MV-4-11 (cell line): Measurements from ENCODE around the gene C19orf25.
A peak's percentile ranks its signal among the peaks of the same experiment; 100 is the strongest.

ENCODE experiments used
- DNase-seq: peaks from one replicate; lab custom pipeline; 2025; lab: John Stamatoyannopoulos, UW

Gene C19orf25

DNA sequence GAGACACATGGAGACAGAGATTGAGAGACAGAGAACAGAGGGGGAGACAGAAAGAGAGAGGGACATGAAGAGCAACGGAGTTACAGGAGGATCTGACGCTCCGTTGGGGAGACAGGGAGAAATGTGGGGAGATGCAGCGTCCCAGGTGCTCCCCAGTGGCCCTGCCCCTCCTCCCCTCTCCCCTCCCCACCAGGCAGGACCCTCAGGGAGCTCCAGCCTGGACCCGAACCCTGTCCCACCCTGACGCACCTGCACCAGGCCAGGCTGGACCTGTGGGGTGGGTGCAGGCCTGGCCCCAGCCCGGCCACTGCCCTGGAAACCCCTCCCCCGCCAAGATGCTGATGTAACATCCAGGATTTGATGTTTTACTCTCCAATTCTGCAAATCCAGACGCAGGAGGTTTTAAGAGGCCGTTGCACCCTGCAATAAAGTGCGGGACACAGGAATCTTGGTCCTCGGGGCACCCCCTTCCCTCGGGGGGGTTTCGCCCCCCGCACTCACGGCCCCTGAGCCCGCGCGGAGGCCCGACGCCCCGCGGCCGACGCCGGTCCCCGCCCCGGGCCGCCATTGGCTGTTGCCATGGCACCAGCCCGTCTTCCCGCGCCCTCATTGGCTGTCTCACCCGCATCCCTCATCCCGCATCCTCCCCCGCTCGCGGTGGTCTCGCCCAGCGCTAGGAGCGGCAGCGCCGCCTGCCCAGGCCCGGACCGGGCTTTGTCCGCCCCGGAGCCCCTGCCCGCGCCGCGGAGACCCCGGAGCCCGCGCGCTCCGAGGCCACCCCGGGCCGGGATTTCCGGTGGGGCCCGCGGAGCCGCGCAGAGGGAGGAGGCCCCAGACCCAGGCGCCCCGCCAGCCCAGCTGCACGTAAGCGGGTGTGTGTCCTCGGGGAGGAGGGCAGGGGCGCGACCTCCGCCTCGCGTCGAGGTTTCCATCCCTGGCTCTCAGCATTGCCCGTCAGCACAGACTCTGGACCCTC, 29.3 kb downstream of the C19orf25 start, which contains the start of gene APC2:
TSS of gene APC2 (plus strand) at position 655 of the 976 bp plus-strand sequence. CDS start 2,881 bp downstream, outside the sequence.
- DNase-seq = no peak

DNA sequence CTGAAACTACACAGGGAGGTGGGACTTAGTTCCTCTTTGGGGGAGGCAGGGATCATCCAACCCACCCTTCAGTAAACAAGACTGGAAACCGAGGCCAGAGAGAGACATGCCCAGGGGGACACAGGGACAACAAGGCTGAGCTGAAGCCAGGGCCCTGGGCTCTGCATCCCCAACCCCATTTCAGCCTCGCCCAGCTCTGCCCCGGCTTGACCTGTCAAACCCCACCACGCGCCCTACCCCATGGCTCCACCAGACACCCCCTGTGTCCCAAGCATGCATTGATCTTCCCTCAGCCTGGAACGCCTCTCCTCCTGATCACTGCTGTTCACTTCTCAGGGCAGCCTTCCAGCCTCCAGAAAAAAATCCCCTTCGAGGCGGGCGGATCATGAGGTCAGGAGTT, 31.1 kb downstream of the C19orf25 start:
- DNase-seq = no peak

DNA sequence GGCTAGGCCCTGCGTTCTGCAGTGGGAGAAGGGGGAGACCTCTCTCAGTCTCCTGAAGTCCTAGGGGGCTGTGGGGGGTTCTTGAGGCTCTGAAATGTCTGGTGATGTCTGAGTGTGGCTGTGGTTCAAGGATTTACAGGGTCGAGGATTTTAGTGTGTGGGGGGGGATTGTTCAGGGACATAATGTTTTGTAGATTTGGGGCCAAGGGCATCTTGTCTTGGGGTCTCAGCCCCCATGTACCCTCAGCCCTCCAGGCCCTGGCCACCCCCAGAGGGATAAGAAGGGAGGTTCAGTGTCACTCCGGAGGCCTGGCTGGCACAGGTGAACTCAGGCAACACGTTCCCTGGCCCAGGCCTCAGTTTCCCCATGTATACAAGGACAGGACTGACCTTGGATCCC, 31.5 kb downstream of the C19orf25 start:
- DNase-seq = no peak

DNA sequence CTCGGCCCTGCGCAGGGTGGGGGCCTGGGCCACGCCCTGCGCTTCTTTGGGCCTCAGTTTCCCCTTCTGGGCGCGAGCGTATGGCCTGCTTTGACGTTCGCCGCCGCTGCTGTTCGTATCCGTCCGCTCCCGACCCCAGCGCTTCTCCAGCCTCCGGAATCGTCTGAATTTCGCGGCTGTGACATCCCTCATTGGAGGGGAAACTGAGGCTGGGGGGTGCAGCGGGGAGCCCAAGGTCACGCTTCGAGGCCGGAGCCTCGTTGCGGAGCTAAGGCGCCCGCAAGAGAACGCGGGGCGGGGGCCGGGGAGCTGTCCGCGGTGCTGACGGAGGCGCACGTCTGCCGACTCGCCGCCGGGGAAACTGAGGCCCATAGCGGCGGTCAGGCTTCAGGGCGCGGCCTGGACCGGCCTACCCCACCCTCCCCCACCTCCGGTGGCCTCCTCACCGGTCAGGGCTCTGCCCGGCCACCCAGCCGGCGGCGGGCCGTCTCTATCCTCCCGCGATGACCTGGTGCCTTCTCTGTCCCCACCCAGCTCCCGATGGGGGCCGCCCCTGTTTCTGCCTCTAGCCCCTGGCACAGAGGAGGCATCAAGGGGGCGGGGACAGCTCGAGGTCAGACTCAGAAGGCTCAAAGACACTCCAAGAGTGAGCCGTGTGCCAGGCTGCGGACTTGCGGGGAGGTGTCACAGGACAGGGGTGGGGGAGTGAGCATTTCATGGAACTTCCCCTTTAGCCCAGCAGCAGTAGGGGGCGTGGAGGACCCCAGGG, 32.1 kb downstream of the C19orf25 start:
- no peak for DNase-seq

DNA sequence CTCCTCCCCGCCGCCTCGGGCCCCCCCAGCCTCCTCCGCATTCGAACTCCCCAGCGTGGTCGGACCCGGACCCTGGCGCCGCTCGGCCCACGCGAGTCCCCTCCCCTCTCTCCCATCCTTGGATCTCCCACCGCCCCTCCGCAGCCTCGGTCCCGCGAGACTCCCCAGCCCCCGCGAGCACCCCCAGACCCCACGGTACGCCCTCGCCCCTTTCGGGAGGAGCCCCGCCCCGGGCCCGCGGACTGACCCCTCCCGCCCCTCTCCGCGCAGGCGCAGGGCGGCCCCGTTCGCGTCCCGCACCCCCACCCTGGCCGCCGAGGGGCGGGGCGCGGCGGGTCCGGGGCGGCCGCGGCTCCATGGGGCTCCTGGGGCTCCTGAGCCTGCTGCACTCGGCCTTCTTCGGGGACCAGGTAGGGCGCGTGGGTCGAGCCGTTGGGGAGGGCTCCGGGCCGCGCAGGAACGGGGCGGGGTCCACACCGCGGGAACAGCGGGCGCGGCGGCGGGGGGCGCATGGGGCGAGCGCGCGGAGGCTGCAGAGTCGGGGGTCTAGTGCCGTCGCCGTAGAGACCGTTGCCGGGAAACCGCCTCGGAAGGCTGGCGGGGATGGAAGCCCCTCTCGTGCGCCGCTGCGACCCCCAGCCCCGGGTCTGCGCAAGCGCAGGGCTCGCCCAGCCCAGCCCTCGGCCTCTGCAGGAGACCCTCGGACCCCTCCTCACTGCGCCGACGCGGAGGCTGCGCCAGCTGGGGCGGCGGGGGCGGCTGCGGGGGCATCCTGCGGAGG, 32.9 kb downstream of the C19orf25 start:
- DNase-seq = no peak

DNA sequence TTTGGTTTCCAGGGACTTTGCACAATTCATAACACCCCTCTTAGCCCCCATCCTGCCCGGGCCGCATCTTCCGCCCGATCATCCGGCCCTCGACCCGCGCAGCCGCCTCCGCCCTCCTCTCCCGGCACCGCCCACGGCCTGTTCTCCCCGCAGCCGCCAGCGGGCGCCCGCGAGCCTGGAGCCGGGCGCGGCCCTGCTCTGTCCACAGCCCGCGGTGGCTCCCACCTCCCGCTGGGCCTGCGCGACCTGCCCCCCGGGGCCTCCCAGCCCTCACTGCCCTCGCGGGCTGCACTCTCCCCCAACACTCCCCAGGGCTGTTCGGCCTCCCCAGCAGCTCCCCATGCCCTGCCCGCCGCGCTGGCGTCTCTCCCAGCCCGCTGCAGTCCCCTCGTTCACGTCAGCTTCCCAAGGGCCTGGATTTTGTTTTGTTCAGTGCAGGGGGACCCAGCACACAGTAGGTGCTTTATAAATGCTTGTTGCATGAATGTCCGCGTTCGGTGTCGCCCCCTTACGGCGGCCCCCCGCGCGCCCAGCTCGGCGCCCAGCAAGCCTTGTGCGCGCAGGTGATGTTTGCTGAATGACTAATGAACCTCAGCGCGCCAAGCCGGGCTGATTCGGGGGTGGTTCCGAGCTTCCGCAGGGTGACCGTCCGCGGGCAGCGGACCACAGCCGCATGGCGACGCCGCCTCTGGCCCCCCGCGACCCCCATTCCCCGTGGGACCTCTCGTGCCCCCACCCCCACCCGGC, 33.7 kb downstream of the C19orf25 start:
- peak; percentile 55 for DNase-seq

DNA sequence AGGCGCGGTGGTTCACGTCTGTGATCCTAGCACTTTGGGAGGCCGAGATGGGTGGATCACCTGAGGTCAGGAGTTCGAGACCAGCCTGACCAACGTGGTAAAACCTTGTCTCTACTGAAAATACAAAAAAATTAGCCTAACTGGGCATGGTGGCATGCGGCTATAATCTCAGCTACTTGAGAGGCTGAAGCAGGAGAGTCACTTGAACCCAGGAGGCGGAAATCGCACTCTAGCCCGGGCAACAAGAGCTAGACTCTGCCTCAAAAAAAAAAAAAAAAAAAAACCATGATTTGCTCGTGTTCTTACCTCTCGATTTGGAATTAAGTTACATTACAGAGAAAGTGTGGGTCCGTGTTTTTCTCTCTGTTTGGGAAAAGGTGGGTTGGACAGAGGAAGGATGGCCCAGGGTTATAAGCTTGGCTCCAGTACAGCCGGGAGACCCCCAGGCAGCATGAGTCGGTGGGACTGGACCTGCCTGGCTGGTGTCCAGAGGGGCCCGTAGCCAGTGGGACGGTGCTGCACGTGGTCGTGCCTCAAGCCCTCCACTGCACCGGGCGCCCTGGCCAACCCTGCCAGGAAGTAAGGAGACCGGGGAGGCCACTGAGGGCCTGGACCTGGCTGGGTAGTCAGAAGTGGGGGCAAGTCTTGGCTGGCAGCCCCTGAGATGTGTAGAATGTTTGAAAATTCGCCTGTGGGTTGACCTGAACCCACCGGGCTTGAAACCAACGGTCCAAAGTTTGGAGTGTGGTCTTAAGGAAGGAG, 37.2 kb downstream of the C19orf25 start:
- DNase-seq = no peak

DNA sequence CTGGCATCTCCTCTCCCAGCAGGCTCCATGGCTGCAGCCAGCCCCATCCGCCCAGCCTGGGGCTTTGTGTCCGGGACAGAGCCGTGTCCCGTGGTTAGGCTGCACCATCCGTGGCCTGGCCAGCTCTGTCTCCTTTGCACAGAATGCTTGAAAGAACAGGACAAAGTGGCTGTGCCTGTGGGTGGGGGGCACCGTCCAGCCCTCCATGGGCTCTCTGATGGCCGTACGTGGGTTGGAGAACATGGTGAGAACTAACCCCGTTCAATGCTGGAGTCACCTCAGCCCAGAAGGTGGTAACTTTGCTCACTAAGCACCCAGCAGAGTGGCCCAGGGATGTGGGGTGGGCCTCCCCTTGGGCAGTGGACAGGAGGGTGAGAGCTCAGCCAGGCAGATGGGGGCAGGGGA, 38.0 kb downstream of the C19orf25 start:
- no peak for DNase-seq

DNA sequence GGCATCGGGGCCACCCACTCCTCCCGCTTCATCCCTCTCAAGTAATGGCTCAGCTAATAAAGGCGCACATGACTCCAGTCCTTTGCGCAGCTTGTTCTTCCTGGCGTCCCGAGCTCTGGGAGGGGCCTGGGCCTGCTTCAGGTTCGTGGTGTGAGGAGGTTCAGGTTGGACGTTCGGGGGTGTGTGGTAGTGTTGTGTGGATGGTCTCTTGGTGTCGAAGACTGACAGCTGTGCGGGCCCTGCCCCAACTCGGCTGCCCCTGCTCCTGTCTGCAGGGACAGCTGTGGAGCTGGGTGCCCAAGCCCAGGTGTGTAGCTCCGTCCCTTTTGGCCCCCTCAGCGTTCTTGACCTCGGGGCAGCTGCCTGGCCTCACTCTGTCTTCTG, 38.6 kb downstream of the C19orf25 start:
- DNase-seq = no peak

DNA sequence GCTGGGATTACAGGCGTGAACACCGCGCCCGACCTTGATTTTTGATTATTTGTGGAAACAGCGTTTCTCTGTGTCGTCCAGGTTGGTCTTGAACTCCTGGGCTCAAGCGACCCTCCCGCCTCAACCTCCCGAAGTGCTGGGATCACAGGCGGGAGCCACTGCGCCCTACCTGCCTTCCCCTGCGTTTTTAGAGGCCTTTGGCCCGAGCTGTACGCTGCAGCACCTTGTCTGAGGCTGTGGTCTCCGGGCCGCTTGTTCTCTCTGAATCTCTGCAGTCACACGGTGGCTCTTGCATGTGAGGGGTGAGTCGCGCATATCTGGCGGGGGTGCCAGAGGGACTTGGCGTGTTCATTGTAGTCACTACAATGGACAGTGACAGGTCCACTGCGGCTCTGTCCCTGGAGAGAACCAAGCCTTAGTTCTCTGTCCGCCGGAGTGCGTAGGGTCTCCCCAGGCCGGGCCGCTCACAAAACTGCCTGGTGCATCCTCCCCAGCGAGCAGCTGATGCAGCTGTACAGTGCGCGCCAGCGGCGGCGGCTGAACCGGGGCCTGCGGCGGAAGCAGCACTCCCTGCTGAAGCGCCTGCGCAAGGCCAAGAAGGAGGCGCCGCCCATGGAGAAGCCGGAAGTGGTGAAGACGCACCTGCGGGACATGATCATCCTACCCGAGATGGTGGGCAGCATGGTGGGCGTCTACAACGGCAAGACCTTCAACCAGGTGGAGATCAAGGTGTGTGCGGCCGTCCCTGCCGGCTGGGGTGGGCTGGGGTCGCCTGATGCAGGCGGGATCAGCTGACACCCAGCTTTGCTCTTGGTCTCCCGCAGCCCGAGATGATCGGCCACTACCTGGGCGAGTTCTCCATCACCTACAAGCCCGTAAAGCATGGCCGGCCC, 39.2 kb downstream of the C19orf25 start:
- DNase-seq = peak; percentile 33

DNA sequence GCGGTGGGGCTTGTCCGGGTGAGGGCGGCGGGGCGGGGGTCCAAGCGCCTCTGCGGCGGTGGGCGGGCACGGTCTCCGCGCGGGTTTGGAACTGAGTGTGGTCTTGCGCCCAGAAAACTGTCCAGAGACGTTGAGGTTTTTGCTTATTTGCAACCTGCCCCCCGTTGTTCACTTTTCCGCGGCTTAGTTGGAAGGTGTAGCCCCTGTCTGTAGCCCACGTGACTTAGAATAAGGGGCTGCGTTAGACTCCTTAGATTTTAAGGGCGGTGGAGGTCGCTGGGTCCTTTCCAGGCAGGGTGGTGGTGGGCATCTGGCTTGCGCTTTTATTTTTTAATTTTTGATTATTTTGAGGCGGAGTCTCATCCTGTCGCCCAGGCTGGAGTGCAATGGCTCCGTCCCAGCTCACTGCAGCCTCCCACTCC, 40.1 kb downstream of the C19orf25 start:
- DNase-seq = no peak

DNA sequence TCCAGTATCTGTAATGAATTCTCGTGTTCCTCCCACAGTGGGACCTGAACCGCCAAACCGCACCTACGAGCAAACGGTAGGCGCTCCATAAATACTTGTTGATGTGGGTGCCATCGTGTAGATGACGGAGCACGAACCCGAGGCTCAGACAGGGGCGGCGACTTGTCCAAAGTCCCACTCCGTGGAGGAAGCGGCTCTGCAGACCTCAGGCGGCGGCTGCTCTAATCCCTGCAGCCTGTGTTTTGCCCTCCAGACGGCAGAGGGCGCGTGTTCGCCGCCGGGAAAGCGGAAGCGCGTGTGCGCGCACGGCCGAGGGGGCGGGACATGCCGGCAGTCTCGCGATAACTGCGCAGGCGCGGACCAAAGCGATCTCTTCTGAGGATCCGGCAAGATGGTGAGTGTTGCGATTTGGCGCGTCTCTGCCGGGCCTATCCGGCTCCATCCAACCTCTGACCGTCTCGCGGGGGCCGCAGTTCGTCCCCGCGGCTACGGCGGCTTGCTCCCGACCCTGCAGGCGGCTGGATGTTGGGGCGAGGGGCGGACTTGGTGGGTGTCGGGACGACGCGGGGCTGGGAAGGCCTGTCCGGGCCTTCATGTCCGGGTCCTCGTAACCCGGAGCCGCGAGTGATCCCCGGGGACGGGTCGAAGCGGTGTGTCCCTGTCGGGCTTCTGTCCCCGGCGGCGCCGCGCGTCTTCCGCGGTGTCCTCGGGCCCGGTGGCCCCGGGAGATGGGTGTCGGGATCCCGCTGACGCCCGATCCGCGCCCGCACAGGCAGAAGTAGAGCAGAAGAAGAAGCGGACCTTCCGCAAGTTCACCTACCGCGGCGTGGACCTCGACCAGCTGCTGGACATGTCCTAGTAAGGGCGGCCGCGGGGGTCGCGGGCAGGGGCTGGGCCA, 40.7 kb downstream of the C19orf25 start, which contains the start of gene RPS15:
TSS of gene RPS15 (plus strand) at position 362 of the 898 bp plus-strand sequence. CDS start at position 392, 30 bp downstream.
- peak; percentile 94 for DNase-seq

DNA sequence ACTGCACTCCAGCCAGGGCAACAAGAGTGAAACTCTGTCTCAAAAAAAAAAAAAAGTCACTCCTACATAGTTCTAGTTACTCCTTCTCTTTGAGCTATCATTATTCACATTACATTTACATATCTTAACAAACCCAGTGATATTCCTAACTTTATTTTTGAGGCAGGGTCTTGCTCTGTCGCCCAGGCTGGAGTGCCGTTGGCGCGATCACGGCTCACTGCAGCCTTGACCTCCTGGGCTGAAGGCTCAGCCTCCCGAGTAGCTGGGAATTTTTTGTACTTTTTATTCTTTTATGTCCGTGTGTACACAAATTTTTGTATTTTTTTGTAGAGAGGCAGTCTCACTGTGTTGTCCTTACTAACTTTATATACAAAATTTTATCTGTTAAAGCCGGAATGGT, 41.4 kb downstream of the C19orf25 start:
- no peak for DNase-seq

DNA sequence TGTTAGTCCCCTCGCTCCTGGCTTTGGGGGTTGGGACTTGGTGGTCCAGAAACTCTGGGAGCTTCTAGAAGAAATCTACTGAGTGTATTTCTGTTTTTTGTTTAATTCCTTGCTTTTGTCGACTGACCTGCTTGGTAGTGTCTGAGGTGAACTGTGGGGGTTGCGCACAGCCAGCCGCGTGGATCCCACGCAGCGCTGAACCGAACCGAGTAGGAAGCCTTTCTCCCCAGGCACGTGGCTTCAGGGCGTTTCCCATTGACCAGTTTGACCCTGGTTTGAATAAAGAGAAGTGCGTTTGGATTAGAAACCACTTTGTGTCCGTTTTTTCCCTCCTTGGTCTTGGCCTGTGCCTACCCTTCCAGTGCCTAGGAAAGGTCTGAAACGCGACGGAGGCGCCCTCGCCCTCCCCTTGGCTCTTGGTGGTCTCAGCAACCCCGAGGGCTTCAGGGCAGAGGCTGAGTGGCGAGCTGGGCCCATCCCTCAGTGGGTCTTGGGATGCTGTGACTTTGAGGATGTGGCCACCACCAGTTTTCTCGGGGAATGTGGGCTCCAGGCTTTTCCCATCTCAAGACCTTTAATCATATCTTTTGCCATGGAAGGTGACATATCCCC, 43.5 kb downstream of the C19orf25 start:
- DNase-seq = peak; percentile 63

DNA sequence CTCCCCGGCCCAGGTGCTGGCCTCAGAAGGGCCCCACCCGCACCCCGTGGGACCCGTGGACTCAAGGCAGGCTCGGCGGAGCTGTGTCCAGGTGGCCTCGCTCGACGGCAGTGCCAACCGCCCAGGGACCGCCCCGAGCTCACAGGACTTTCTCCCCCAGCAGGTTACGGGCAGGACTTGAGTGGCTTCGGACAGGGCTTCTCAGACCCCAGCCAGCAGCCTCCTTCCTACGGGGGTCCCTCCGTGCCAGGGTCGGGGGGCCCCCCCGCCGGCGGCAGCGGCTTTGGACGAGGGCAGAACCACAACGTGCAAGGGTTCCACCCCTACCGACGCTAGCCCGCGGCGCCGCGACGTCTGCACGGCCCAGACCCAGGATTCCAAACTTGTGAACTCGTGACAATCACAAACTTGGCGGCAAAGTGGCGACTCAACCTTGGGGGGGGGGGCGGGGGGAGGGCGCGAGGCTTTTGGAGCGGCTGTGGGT, 44.4 kb downstream of the C19orf25 start:
- DNase-seq = no peak

DNA sequence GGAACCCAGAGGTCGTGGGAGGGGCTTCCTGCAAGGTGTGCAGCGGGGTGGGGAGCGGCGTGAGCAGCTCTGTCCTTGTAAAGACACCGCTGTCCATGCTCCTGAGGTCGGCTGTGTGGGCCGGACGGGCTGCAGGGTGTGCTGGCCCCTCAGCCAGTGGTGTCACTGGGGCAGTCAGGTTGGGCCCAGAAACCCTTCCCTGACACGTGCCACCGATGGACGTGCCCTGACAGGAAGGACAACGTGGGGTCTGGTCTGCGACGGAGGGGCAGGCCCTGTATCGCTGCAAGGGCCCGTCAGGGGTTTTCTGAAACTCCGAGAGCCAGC, 45.0 kb downstream of the C19orf25 start:
- no peak for DNase-seq

DNA sequence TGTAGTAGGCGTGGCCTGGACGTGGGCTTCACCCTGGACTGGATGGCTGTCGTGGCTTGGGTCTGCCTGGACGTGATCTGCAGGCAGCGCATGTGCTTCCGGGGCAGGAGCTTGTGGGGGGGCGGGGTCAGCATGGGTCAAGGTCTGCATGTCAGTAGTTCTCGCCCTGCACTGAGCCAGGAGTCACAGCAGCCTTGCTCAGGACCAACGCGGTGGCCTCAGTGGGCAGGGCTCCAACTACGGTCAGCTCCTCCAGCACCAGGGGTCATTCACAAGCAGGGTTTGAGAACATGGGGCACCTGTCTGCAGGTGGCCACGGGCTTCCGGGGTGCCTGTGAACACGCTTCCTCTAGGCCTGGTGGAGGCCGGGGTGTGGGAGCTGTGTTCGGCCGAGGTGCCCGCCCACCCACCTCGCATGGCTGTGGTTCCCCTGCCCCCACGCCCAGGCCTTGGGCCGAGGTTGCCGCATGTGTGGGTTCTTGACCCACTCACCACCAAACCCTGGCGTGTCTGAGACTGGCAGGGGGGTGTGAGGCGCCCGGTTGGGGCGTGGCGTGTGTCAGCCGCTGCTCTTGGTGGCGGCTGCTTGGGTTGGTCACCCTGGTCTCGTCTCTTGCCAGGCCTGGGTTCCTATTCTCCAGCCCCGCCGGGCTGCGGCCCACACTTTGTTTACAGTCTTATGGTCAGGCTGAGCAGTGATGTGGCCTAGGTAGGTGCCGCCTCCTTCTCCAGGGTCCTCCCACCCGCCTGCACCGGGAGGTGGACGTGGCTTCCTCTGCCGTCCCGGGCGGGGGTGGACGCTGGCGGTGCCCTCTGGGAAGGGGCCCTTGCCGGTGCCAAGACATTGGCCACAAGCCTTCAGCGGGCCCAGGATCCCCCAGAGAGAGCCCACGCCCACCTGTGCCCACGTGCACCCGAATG, 45.6 kb downstream of the C19orf25 start:
- DNase-seq = no peak
